Urothelium cell line (cell line): ENCODE results near the gene HDAC4.

Experiments
- DNase-seq: peaks from one replicate; pipeline ENCODE4 v3.0.0; 2011; ENCODE audit warnings: low spot score, mixed read lengths
- FAIRE-seq: peaks from 2 replicates; lab custom pipeline; 2011; peaks lifted over from hg19 to GRCh38; lab: Jason Lieb, UNC

HDAC4 gene

DNA sequence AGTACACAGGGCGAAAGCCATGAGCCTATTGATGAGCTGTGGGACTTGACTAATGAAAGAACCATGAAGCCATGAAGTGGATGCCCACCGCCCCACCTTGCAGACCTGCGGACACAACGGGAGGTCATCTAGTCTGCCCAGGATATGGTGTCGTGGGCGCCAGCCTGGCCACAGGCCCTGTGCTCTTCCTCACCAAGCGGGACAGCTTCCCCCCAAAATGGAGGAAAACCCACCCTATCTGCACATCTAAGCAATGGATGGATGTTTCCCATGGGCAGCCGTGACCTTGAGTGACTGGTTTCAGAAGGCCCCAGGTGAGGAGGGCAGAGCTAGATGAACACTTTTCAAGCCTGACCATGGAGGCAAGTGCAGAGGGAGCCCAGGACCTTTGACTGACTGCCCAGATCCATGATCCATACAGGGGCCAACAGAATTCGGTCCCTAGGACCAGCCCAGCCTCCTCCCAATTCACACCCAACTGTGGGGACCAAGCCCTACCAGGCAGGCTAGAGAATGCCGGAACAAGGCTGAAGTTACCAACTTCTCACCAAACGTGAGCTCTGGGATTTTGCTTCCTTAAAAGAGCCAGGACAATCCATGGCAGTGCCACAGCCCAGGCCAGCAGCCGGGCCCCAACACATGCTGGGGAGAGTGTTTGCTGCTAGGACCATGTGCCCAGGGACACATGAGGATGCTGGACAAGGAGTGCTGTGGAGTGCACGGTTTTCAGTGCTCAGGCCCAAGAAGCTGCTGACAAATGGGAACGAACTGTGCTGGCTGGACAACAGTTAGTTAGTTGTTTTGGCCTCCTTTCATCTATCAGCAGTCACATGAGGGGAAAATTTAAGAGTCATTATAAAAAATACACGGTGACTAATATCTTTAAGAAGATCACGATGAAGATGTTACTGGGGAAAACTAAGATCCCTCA is 249.4 kb downstream of the HDAC4 start:
- DNase-seq = no peak
- FAIRE-seq = no peak

- DNase-seq (no peak), FAIRE-seq (peak; percentile 67)
These were observed 250.5 kb downstream of the HDAC4 start for GRCh38 chr2:239150125-239151011.

GRCh38 chr2:239149501-239149900 is 251.3 kb downstream of the HDAC4 start:
- FAIRE-seq (no peak), DNase-seq (no peak)

DNA sequence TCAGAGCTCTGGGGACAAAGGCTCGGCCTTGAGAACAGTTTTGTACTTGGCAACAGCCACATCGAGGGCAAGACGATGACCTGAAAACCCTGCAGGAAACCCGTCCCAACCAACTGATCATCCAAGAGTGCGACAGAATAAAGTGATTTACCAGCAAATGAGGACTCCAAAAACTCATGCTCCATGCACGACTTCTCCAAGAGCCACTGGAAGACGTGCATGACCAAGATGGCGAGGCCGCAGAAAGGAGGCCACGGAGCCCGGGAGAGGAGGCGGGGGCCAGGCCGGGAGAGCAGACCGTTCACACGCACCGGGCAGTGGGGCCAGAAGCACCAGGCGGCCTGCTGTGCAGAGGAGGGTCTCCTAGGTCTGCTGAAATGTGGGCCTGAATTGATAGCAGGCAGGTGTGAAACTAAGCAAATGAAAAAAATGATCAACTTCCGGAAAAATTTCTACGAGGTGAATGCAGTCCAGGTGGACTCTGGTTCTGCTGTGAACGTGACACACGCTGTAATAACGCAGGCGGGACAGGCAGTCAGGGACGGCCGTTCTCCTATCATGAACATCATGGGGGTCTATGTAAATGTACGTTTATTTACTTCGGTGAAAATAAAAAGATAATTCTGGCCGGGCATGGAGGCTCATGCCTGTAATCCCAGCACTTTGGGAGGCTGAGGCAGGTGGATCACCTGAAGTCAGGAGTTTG is 252.2 kb downstream of the HDAC4 start:
- DNase-seq (no peak), FAIRE-seq (no peak)

GRCh38 chr2:239147376-239147775 is 253.4 kb downstream of the HDAC4 start:
- FAIRE-seq = no peak
- no peak for DNase-seq

DNA sequence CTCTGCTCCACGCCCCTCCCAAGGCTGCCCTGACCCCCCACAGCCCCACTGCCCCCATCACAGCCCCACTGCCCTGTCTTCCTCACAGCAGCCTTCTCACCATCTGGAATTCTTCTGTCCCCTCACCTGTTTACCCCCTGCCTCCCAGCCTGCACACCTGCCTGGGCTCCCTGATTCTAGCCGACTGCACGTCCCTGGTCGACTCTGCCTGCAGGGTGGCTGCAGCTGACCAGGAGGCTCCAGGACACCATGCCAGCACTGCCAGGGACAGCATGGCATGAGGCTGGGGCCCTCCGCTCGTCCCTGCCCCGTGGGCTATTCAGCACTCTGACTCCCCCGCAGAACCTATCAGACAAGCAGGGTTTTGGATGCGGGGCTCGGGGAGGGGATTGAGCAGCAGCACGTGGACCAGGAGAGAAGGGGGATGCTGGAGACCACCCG is 254.1 kb downstream of the HDAC4 start:
- FAIRE-seq (no peak), DNase-seq (no peak)

DNA sequence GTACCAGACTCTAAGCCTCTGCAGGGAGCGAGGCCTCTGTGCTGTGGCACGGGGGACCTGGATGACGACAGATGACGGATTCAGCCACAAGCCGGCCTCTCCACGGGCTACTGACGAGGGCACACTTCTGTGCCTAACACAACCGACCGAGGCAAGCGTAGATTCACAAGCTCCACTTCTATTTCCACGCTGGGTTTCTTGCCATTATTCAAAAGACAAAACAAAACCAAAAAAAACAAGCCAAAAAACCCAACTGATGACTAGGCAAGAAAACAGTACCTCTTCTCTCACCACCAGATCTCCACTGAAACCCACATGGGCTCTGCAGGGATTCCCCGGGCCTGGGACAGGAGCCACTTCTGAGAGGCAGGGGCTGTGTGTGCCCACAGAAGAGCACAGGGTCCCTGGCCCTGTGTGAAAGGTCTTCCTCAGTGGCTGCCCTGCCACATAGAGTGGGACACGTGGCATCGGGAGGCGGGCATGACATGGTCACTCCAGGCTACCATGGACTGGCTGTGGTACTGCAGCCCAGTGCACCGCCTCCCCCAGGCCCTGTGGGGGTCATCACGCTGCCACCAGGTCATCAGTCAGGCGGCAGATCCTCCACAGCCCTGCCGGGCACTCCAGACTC is 254.7 kb downstream of the HDAC4 start:
- DNase-seq (no peak), FAIRE-seq (no peak)

DNA sequence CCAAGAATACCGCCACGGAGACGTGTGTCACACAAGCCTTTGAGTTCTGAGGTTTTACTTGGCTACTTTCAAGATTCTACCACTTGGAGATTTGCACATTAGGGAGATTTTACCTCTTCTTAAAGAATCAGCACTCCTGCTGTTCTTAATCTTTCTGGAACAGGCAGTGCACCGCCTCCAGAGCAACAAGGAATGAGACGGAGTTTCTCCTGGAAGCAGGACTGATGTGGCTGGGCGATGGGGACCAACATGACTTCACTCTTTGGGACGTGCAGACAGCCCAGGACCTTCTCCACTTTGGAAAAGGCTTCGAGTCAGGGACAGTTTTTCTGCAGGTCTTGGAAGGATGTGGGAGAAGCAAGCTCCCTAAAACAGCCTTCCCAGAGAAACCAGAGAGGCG is 255.2 kb downstream of the HDAC4 start:
- FAIRE-seq = no peak
- DNase-seq = no peak

DNA sequence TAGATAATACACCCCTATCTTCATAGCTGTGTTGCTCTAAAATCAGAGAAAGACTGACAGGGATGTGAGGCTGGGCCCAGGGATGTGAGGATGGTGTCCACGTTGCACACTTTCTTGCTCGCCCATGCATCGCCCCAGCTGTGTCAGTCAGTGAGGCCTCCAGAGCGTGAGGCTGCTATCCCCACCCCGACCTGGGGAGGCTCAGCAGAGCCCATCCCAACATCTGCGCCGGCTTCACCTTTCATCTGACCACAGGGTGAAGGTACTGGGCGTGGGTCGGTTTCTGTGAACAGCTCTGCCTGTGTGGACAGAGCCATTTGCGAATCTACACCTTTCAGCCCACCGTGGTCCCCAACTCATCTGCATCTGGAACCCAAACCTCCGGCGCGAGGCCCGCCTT is 255.7 kb downstream of the HDAC4 start:
- FAIRE-seq = no peak

DNA sequence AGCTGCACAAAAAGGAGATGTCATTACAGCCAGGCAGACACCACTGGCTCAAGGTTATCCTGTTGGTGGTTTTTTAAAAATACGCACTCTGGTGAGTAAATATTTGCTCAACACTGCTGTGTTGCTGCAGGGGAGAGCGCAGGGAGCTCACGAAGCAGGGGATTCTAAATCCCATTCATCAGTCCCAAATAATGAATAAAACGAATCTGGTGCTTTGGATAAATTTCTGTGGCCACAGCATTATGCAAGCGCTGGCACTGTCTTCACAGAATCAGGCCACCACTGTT is 256.2 kb downstream of the HDAC4 start:
- DNase-seq (no peak), FAIRE-seq (no peak)

More for the DNA sequence above, 255.7 kb downstream of the HDAC4 start:
- no peak for DNase-seq

DNA sequence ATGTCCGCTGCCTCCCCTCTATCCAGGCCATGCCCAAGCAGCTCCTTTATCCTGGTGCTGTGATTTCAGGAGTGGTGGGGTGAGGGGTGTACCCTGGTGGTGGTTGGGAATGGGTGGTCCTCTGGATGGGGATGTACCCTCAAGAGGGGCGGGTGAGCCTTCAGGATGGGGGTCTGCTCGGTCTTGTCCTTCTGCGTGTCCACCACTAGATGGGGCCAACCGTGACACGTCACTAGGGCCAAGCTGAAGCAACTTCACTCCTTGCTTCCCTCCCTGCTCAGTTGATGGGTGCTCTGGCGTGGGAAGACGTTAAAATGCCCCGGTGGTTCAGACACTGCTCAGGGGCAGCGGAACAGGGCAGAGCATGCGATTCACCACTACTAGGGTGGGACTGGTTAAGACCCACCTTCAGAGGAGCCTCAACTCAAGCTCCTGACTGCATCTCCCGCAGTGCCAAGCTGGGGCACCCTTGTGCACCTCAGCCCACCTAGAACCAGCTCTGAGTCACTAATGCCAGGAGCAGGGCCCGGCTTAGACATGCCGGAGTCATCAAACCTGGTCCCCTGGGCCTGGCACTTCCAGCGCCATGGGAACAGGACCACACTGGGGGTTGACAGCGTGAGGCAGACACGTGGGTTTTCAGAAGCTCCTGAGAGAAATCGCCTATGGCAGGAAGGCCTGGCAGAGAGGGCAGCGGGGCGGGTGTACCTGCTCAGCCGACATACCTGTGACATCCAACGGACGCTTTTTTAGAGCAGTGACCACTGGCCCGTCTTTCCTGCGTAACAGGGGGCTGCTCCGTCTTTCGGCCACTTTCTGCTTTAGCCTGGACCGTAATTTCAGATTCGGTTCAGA is 256.7 kb downstream of the HDAC4 start:
- DNase-seq (peak; percentile 51), FAIRE-seq (no peak)

DNA sequence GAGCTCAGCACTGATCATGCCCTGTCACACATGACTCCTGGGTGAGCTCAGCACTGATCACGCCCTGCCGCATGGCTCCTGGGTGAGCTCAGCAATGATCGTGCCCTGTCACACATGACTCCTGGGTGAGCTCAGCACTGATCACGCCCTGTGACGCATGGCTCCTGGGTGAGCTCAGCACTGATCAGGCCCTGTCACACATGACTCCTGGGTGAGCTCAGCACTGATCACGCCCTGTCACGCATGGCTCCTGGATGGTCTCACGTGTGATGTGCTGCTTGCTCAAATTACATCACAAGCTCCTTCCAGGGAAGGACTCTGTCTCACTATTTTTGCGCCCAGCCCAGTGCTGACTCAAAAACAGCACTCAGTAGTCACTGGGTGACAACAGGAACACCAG is 258.0 kb downstream of the HDAC4 start:
- DNase-seq (no peak), FAIRE-seq (no peak)

DNA sequence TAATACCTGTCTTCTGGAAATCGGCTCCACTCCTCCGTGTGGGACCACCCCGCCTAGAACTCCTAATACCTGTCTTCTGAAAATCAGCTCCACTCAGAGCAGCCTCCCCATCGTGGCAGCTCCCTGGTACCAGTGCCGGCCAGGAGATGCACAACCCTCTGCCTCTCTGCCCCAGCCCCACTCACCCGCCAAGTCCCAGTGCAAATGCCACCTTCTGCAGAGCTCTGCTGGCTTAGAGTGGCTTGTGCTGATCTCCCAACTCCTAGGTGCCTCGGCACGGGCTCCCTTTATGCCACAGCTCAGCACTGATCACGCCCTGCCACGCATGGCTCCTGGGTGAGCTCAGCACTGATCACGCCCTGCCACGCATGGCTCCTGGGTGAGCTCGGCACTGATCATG is 258.5 kb downstream of the HDAC4 start:
- no peak for DNase-seq
- FAIRE-seq = no peak

DNA sequence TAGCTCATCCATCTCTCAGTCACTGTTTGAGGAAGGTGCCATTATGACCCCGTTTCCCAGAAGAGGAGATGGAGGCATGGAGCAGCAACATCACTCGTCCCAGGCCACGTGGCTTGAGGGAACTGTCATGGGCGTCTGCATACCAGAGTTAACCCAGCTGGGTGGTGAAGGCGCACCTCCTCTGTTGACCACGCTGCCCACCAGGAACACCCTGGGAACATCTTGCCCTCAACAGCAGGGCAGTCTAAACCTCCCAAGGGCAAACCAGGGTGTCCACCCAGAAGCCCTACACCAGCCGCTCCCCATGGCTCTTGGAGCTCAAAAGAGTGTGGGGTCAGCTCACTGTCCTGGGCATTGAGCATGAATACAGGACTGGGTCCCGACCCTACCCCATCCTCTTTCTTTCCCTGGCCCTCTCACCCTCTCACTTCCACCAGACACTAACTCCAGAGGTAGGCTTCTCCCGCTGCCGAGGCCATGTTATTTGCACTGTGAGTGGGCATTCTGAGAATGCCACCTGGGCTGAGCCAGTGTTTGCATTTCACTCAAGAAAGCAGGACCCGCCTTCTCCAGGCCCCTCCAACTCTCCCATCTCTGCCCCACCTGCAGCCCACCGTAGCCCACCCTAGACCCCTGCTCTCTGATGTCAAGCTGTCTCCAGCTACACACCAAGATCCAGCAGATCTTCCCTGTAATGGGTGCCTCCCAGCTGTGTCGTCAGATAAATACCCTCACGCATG is 259.6 kb downstream of the HDAC4 start:
- DNase-seq (no peak), FAIRE-seq (no peak)

DNA sequence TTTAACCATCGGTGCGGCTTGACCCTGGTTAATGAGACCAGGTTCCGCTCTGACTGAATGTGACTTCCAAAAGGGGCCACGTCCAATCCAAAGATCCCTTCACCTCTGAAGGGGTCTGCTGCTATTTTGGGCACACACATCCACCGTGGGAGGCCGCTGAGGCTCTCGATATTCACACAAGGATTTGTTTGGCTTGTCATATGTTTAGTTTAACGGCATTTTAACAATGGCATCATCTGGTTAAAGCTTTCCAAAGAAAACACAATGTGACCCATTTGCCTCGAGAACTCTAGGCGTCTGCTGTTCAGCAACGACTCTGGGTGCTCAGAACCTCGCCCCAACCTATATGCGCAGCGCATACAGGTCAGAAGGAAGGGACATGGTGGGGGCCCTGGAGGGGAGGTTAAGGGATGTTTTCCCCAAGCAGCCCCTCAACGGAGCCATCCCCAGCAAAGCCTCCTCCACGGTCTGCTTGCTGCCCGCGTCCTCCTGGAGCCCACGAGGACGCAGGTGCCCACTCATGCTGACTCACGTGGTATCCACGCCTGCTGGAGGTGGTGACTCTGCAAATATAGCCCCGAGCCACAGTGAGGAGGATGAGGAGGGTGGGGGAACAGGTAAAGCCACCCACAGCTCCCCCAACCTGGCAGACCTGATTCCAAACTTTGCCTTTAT is 260.3 kb downstream of the HDAC4 start:
- FAIRE-seq = no peak
- DNase-seq = no peak

DNA sequence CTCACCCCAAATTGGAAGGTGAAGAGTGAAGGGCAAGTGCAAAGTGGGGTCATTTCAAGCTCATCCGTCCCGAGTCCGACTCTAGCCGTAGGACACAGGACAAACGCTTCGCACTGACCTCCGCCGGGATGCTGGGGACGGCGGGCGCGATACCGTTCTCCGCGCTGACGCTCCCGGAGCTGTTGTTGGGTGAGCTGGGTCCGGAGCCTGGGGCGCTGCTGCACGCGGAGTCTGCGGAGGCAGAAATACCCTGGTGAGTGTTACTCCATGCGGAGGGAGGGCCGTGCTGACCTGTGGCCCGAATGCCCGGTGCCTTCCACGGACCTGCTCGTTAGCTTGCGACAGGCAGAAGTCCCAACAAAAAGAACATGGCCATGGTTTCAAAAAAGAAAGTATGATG is 261.3 kb downstream of the HDAC4 start:
- no peak for FAIRE-seq
- DNase-seq = no peak

DNA sequence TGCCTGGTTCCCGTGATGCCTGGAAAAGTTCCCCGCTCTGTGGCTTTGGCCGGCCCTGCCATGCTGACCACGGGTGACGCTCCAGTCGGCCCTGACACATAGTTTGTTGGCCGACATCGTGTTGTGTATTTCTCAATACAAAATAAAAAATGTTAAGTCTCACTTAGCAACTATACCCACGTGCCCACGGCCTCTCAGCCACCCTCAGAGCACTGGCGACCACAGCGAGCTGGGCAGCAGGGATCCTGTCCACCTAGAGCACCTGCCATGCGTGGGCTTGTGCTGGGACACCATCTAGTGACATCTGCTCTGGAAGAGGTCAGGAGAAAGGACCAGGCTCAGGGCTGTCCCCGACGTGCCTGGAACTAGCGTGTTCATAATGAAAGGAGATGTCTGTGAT is 261.7 kb downstream of the HDAC4 start:
- FAIRE-seq (no peak), DNase-seq (no peak)

DNA sequence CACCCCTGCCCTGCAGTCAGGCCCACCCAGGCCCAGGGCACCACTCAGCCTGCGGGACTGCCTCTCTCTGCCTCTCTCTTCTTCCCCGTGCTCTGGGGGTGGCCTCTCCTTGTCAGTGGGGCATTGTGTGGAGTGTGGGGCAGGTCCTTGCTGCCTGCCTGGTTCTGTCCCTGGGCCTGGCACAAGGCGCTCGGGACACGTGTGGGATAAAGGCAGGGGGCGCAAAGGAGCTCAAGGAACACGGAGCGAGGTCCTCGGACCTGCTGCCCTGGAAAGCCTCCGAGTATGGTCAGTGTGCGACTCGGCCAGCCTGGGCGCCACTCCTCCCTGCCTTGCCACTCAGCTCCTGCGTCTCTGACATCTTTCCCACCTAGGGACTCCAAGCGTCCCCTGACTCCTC is 262.2 kb downstream of the HDAC4 start:
- FAIRE-seq (no peak), DNase-seq (no peak)

DNA sequence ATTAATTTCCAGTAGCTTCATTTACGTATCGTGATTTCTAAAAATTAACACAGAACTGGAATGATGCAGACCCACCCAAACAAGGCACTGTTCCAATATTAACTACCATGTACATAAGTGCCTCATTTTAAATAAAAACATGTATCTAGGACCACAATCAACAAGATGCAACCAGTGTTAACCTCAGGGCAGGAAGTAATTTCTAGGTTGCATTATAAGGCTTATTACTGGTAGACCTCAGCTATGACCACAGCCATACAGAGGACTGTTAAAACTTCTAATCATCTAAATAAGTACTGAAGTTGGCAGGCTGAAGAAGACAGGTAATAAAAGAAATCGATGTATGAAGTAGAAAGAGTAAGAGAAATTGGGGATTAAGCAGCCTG is 262.9 kb downstream of the HDAC4 start:
- no peak for DNase-seq
- no peak for FAIRE-seq
